ENCODE measurements around the gene ALAS1. TPM values are rescaled to one million over a fixed set of nuclear protein-coding genes. Genes with fewer than 3 reads are reported as not detected.
"Not testable (repeated sequence)": the region's sequence is repeated elsewhere in the genome, so short reads cannot be mapped to it uniquely, and the experiment has no call there.

The ALAS1 gene
- 51.4 TPM for total RNA-seq

DNA sequence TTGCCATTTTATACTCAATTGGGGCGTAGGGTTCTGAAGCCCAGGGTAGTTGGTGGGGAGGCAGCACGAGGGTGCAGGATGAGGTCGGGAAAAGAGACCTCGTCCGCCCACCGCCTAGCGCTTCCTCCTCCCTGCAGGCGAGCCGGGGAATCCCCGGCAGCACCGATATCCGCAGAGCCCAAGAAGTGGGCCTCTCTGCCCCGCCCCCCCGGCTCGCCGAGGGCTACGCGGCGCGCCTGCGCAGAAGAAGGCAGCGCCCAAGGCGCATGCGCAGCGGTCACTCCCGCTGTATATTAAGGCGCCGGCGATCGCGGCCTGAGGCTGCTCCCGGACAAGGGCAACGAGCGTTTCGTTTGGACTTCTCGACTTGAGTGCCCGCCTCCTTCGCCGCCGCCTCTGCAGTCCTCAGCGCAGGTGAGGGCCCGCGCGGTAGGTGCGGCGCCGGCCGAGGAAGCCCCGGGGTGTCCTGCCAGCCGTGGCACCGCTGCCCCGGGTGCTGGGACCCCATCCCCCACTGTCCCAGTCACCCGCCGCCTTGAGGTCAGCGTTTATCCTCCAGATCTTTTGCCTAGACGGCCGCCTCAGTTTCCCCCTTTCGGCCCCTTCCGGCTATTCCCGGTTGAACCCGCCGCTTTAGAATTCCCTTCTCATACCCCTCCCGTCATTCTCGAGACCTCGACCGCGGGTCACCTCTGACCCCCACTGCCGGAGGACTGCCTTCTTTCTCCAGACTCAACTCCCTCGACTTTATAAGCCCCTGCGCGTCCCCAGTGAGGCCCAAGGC lies at the start of gene ALAS1:
Gene ALAS1, plus strand, starts transcription at position 319 of the 784 bp plus-strand sequence. CDS start 1,082 bp downstream, outside the sequence.
- DNase-seq (ENCODE audit: low spot score in 2 of 2), result peak; percentile 93 to 96
- no peak for FAIRE-seq

DNA sequence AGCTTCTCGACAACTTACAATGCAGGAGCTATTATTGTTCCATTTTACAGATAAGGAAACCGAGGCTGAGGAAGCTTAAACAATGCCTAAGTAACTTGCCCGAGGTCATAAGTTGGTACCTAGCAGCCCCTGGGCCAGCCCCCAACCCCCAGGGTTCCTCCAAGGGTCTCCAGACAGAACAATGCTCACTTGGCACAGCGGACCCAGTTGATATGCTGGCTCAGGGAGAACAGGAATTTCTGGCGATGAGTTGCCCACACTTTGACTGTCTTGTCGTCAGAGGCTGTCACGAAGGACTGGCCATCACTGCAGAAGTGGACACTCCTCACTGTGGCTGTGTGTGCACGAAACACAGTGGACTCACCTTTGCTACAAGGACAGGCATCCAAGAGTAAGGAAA lies 48.9 kb upstream of the ALAS1 start:
- FAIRE-seq (no peak), DNase-seq (ENCODE audit: low spot score in 2 of 2) (no peak)

DNA sequence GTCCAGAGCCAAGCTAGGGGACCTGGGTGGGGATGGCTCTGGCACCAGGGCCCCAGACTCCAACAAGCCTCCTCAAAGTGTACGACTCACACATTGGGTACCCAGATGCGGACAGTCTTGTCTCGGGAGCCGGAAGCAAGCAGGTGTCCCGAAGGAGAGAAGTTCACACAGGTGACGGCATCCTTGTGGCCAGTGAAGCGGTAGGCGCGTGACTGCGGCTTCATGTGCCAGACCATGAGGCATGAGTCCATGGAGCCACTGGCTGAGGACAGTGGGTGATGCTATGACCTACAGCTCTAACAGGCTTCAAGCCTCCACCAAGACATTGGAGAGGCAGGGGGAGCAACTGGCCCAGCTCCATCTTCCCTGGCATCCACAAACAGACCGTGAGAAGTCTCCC lies 48.2 kb upstream of the ALAS1 start:
- FAIRE-seq (no peak), DNase-seq (ENCODE audit: low spot score in 2 of 2) (no peak)

DNA sequence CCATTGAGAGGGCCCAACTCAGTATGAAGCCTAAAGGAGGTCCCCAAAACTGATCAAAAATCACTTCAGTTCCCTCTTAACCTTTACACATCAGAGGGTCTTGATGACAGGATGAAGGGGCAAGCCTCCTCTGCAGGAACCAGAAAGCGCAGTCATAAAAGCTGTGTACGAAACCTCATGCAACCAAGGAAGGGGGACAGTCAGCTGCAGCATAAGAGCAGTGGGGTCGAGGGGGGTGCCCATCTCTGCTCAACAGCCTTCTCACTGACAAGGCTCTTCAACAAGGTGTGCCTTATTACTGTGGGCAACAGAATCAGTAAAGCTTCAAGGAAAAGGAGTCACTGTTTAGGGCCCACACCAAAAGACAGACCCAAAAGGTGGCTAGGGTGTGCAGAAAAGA lies 47.6 kb upstream of the ALAS1 start:
- FAIRE-seq (no peak), DNase-seq (ENCODE audit: low spot score in 2 of 2) (no peak)

DNA sequence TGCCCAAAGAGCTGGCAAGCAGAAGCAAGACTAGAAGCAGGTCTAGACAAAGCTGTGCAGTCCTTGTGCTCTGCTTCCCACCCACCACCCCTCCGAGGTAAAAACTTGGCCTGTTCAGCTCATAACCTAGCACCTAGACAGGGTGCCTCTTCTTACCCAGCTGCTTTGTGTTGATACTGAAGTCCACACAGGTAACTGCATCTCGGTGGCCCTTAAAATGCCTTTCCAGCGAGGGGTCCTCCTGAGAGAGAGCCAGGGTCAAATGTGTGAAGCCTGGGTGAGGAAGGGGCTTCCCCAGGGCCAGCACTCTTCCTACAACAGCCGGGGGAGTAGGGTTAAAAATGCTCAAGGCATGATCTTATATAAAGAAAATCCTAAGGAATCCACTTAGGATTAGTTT lies 47.1 kb upstream of the ALAS1 start:
- DNase-seq (ENCODE audit: low spot score in 2 of 2), result no peak
- FAIRE-seq, result no peak

DNA sequence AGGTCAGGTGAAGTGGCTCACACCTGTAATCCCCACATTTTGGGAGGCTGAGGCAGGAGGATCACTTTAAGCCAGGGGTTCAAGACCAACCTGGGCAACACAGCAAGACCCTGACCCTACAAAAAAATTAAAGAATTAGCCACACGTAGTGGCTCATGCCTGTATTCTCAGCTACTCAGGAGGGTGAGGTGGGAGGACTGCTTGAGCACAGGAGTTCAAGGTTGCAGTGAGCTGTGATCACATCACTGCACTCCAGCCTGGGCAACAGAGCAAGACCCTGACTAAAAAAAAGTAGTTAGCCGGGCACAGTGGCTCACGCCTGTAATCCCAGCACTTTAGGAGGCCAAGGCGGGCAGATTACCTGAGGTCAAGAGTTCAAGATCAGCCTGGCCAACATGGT lies 46.0 kb upstream of the ALAS1 start:
- not testable (repeated sequence) for FAIRE-seq; DNase-seq (ENCODE audit: low spot score in 2 of 2)

DNA sequence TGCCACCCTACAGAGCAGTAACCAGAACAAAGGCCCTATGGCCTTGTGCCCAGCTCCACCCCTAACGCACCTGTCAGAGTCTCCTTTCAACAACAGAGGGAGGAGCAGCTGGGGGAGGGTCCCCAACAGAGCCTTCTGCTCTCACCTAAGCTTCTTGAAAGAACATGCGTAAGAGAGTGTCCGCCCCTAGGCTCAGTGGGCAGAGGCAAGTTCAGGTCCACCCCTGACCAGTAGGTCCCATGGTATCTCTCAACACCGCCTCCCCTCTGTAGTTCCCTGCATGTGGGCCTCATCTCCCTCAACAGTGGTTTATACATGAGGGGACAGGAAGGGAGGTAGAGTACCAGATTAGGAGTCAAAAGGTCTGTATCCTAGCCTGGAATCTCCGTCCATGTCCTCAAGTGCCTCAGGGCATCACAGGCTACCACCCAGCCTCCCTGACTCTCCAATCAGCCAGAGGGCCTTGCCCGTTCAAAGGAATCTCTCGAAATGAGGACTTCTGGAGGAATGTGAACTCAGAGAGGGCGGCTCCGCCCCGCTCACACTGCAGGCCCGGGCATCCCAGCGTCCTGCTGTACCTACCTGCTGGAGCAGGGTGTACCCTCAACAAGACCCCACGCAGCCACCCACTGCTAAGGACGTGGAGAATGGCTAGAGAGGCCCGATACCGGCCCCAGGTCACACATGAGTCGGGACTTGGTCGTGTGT lies 44.4 kb upstream of the ALAS1 start:
- no peak for DNase-seq (ENCODE audit: low spot score in 2 of 2)
- FAIRE-seq, result no peak

DNA sequence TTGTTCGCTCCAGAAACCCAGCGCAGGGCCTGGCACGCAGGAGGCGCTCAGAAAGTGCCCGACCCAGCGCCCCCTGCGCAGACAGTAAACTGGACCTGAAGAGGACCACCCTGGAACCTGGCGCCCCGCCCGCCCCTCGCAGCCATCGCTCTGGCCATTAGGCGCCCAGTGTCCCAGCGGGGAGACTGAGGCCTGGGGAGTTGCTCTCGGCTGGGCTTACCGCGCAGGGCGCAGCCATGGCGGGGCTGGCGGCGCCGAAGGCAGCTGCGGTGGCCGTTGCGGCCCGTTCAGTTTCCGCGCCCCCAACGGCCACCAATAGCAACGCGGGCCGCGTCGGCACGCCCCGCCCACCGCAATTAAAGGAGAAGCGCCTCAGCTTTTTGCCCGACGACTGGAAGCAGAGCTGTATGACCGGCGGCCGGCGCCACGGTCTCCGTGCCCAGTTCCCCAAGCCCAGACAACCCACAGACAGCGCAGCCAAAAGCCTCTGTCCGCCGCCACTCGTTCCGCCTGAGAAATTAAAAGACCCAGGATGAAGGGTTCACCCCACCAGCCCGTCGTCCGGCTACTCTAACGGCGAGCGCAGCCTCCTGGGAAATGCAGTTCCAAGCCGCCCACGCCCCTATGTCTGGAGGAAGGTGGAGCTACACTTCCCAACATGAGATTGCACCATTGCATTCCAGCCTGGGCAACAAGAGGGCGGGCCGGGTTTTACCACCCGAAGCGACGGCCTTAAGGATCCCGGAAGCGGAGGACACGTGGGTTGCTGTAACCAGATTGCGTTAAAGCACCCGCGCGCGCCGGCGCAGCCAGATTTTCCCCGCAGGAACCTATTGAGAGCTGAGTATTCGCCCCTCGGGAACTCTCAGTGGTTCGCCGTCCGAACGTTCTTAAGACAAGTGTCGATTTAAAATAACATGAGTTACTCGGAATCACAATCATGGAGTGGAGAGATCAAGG lies 43.5 kb upstream of the ALAS1 start, which contains the start of gene POC1A:
Gene POC1A, minus strand, starts transcription at position 289 of the 960 bp plus-strand sequence. Its CDS starts 51 bp downstream, at position 238.
- peak; percentile 82 to 88 for DNase-seq (ENCODE audit: low spot score in 2 of 2)
- FAIRE-seq, result no peak

DNA sequence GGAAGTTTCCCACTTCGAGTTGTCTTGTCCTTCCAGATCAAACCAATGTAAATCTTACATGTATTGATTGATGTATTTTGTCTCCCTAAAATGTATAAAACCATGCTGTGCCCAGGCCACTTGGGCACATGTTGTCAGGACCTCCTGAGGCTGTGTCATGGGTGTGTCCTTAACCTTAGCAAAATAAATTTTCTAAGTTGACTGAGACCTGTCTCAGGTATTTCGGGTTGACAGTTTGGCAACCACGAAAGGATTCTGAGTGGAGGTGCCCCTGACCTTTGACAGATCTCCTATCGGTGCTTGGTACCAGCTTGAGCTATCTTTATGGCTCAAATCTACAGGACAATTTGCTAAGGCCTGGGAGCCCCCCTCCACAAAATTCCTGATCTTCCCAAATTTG lies 42.0 kb upstream of the ALAS1 start:
- FAIRE-seq, result no peak

DNA sequence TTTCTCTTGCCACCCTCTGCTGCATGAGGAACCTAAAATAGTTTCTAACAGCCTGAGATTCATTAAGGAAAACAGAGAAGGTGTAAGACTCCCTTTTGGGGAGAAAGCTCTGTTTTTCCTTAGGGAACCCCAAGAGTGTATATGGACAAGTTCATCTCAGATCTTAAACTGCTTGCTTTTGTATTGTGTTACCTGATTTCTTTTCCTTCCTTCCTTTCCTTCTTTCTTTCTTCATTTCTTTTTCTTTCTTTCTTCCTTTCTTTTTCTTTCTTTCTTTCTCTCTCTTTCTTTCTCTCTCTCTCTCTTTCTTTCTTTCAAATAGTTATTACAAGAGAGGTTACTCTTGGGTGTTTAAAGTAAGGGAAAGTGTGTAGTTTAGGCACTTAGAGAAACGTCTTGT lies 38.5 kb upstream of the ALAS1 start:
- no peak for FAIRE-seq
- no peak for DNase-seq (ENCODE audit: low spot score in 2 of 2)

More for the DNA sequence above, 42.0 kb upstream of the ALAS1 start:
- no peak for DNase-seq (ENCODE audit: low spot score in 2 of 2)

DNA sequence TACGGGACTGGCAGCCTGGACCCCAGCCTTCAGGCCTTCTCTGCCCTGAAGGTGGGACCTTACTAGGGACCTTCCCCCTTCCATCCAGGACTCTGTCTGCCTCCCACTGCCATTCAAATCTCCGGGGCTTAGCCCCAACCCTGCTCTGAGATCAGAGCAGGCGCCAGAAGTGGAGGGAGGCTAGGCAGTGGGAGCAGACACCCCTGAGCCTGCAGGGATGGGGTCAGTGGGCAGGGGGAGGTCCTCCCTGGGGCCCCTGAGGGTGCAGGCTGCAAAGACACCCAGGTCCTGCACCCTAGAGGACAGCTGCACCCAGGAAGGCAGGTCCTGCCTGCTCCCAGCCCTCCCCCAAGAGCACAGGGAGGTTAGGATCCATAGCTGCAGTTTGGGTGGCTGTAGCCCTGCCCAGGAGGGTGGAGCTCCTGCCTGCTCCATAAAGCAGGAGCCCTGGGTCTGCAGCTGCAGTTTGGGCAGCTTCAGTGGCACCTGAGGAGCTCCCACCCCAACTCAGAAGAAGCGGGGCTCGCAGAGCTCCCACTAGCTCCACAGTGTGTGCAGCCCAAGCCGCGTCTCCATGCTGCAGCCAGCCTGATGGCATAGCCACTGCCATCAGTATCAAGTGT lies 35.6 kb upstream of the ALAS1 start:
- DNase-seq (ENCODE audit: low spot score in 2 of 2) (no peak), FAIRE-seq (no peak)

DNA sequence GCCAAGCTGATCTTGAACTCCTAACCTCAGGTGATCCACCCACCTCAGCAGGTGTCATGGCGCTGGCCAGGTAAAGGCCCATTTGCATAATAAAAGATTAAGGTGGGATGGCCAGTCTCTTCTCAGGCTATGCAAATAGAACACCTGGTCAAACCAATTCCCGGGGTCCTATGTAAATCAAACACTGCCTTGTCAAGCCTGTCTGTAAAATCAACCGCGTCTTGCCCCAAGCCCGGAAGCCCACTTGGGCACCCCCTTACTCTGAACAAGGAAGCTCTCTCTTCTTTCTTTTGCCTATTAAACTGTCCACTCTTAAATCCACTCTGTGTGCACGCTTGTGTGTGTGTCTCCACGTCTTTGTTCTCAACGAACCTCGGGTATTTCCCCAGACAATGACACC lies 30.7 kb upstream of the ALAS1 start:
- no peak for DNase-seq (ENCODE audit: low spot score in 2 of 2)
- FAIRE-seq, result no peak

DNA sequence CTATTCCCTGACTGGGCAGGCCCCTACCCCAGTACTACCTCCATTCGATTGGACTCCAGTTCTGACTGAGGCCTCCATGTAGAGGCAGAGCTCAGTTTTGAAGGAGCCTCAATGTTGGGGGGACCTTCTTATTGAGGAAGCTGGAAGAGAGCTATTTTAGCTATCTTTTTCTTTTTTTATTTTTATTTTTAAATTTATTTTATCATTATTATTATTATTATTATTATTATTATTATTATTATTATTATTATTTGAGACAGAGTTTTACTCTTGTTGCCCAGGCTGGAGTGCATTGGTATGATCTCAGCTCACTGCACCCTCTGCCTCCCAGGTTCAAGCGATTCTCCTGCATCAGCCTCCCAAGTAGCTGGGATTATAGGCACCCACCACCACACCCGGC lies 27.7 kb upstream of the ALAS1 start:
- FAIRE-seq; DNase-seq (ENCODE audit: low spot score in 2 of 2): not testable (repeated sequence)

DNA sequence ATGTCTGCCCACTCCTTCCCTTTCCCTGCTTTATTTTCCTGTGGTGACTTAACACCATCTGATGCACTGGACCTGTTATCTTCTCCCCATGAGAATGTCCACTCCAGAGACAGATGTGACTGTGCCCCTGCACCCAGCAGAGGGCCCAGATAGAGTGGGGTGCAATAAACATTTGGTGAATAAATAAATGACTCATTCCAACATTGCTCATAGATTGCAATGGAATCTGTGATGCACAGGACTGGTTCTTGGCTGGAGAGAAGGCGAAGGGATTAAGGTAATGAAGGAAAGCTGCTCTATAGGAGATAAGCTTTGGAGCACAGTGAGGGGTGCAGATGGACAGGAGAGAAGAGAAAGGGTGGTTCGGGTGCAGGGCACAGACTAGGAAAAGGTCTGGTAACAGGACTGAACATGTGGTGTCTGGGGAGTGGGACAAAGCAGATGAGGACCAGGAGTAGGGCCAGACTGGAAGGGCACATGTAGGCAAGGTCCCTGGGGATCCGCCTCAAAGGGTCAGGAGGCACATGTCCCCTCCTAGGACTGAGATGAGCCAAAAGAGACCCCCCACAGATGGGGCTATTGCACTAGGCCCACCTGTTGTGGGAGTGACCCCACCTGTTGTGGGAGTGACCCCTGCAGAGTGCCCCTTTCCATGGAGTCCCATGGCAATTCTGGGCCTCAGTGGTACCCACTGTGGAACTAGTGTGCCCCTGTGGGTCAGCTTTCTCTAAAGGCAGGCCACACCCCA lies 26.3 kb upstream of the ALAS1 start:
- DNase-seq (ENCODE audit: low spot score in 2 of 2) (no peak), FAIRE-seq (no peak)

DNA sequence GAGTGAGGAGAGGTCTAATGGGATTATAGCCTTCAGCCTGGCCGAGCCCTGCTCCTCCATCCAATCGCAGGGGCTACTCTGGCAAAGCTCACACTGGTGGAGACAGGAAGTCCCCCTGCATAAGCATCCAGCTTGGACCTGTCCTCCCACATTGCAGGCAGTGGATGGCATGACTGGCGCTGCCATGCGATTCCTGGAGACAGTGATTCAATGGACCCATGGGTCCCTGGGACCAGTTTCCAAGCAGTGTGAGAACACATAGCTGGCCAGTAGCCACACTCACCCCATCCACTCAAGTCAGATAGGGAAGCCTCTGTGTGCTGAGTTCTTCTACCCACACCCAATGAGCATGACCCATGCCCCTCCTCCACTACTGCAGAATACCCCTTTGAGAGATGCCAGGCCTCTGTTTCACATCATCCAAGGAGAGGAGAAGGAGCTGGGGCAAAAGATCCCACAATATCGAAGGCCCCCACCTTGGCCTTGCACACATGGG lies 25.6 kb upstream of the ALAS1 start:
- no peak for DNase-seq (ENCODE audit: low spot score in 2 of 2)
- FAIRE-seq, result no peak

DNA sequence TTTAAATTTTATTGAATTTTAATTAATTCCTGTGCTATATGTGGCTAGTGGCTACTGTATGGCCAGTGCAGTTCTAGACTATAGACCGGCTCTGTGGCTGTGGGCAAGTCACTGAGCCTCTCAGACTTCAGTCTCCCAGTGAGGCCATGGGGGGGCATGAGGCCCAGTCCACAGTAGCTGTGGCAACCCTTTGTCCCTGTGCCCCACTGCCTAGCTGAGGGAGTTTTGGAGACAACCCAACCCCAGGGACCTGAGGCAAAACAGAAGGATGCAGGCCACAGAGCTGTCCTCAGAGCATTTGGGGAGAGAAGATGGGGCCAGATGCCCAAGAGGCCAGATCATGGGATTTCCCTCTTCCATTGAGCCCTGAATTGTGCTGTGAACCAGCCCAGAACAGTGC lies 24.9 kb upstream of the ALAS1 start:
- DNase-seq (ENCODE audit: low spot score in 2 of 2) (no peak), FAIRE-seq (no peak)

DNA sequence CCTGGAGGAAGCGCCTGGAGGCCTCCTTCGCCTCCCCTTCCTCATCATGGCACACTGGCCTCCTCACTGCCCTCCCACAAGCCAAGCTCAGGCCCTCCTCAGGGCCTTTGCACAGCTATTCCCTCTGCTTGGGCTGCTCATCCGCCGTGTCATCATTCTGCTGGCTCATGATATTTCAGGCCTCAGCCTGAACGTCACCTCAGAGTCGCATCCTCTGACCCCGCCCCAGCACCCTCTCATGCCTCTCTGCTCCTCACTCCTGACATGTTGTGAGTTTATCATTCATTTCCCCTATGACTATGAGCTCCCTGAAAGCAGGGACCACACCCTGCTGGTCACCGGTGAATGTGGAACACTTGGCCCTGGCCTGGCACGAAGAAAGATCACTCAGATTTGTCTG lies 23.1 kb upstream of the ALAS1 start:
- no peak for FAIRE-seq
- no peak for DNase-seq (ENCODE audit: low spot score in 2 of 2)

DNA sequence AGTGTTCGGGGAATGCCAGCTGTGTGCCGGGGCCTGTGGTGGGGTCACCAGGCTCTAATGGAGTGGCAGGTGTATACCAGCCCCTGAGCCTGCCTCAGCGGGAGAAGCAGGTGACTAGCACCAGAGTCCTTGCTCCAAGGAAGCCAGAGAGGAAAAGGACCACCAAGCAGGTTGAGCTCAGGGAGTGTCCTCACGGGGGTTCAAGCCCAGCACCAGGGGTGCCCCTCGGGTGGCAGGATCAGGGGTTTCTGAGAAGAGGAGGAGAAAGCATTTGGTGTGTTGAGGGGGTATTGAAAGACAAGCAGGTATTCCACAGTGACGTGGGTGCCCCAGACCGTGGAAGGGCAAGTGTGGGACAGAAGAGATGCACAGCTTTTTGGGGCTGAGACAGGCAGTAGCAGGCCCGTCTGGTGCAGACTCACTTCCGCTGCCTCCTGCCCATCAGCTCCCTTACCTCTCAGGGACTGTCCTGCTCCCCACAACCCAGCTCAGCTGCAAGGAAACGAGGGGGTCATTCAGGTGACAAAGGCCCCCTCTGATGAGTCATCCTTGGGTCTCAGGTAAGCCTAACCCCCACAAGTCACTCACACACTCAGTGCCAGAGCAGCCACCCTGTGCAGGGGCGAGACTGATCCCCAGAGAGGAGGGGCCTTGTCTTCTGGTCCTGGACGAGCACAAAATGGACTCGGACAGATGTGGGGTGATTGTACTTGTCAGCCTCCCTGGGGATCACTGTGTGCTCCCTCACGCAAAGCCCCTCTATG lies 22.4 kb upstream of the ALAS1 start:
- DNase-seq (ENCODE audit: low spot score in 2 of 2), result no peak
- FAIRE-seq, result no peak
